CD4-positive, alpha-beta T cell (primary cell): ENCODE measurements around the gene E2F3. TPM values are rescaled to one million over a fixed set of nuclear protein-coding genes. Genes with fewer than 3 reads are reported as not detected.
"Not testable (repeated sequence)": the region's sequence is repeated elsewhere in the genome, so short reads cannot be mapped to it uniquely, and the experiment has no call there.

Experiments
- ATAC-seq: fragments of 200-7000 bp; cut with Tn5 transposase; one replicate; pipeline ENCODE4 v1.10.0; 2022; ENCODE audit warnings: mild to moderate bottlenecking; ENCODE audit not compliant: poor library complexity
- CTCF ChIA-PET: fragments of 350-600 bp; sonication (Branson Sonifier 250); formaldehyde crosslinking; loops from one replicate; lab custom pipeline; 2021; ENCODE audit warnings: antibody characterized with exemption, inconsistent platforms; lab: Charles Lee
- POLR2A ChIA-PET: fragments of 350-600 bp; sonication (Branson Sonifier 250); formaldehyde crosslinking; loops from one replicate; lab custom pipeline; 2021; ENCODE audit warnings: antibody characterized with exemption, inconsistent platforms; lab: Charles Lee
- DNase-seq, 14 experiments: peaks; one replicate each; pipeline ENCODE4 v3.0.0-alpha.2; 2013 to 2020; ENCODE audit warnings: mixed read lengths in 2 of 14
- H3K27ac ChIP-seq, 2 donors: one replicate each; pipeline versions ENCODE4 v1.5.1 to v1.7.0; 2013; ENCODE audit warnings: low read length in 2 of 2, low read depth in 1 of 2, mild to moderate bottlenecking in 1 of 2
- H3K27me3 ChIP-seq, 2 experiments: 1 replicate in 1 of 2; 2 replicates in 1 of 2; pipeline versions ENCODE4 v1.6.1 to v1.7.0; 2013; ENCODE audit warnings: low read length in 2 of 2, control low read depth in 1 of 2, mild to moderate bottlenecking in 1 of 2, moderate library complexity in 1 of 2; ENCODE audit not compliant: insufficient read depth in 2 of 2, control insufficient read depth in 1 of 2
- H3K36me3 ChIP-seq: one replicate; pipeline ENCODE4 v1.6.1; 2013; ENCODE audit warnings: low read length, control low read depth; ENCODE audit not compliant: insufficient read depth
- H3K4me1 ChIP-seq: one replicate; pipeline ENCODE4 v1.6.1; 2013; ENCODE audit warnings: low read length, control low read depth; ENCODE audit not compliant: insufficient read depth
- H3K4me3 ChIP-seq: one replicate; pipeline ENCODE4 v1.5.1; 2013; ENCODE audit warnings: mild to moderate bottlenecking, low read length, moderate library complexity
- H3K9me3 ChIP-seq, 2 experiments: 1 replicate in 1 of 2; 2 replicates in 1 of 2; pipeline versions ENCODE4 v1.6.1 to v1.7.0; 2013; ENCODE audit warnings: low read length in 2 of 2, mild to moderate bottlenecking in 2 of 2, control low read depth in 1 of 2, moderate library complexity in 1 of 2; ENCODE audit not compliant: control insufficient read depth in 1 of 2, insufficient read depth in 1 of 2
- H3K27ac Mint-ChIP-seq: one replicate; pipeline ENCODE4 v1.8.0; 2020; ENCODE audit warnings: mixed read lengths
- H3K27me3 Mint-ChIP-seq: one replicate; pipeline ENCODE4 v1.8.0; 2021; ENCODE audit warnings: mixed read lengths
- H3K36me3 Mint-ChIP-seq: one replicate; pipeline ENCODE4 v1.8.0; 2021; ENCODE audit warnings: low read depth, mixed read lengths
- H3K4me1 Mint-ChIP-seq: one replicate; pipeline ENCODE4 v1.8.0; 2021; ENCODE audit warnings: low read depth, mixed read lengths
- H3K4me3 Mint-ChIP-seq: one replicate; pipeline ENCODE4 v1.8.0; 2020; ENCODE audit warnings: mild to moderate bottlenecking, mixed read lengths
- H3K9me3 Mint-ChIP-seq: one replicate; pipeline ENCODE4 v1.8.0; 2020; ENCODE audit warnings: mixed read lengths
- intact Hi-C, 2 experiments: fragments of 100-400 bp; cut with DNase I in 1 of 2; cut with micrococcal nuclease in 1 of 2; formaldehyde crosslinking; loops; one replicate each; pipeline versions ENCODE4 v1.15.1 to v1.9.0; 2023 to 2025; cut with DNase I, micrococcal nuclease
- total RNA-seq, 174 experiments: library from RNA in 2 of 174; stranded (reverse) in 2 of 174; gene quantifications; one replicate each; pipeline ENCODE4 v1.2.3 and lab custom pipeline; 2021 to 2026
- TF ChIP-seq, protein P1 (sequence below): fragments of 200-600 bp; IDR thresholded peaks from one replicate; pipeline ENCODE4 v1.8.0; 2022; ENCODE audit warnings: antibody characterized with exemption, mild to moderate bottlenecking

E2F3 gene
- total RNA-seq, 2 experiments from 2014 or later: 2.7 to 2.9 TPM

DNA sequence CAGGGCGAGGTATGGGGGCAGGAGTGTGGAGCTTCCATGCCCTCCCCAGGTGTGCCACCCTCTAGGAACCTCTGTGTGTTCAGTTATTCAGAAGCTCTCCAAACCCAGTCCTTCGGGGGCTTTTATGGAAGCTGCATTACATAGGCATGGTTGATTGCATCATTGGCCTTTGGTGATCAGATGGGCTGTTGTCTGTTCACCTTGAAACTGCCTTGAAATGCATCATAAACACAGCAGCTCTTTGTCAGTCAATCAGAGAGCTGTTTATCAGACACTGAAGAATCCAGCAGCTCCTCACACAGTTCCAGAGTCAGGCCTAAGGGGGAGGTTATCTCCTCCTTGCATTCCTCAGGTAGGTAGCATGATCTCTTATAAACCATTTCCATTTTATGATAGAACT is 62.4 kb downstream of the E2F3 start:
- TF ChIP-seq, protein P1, sequence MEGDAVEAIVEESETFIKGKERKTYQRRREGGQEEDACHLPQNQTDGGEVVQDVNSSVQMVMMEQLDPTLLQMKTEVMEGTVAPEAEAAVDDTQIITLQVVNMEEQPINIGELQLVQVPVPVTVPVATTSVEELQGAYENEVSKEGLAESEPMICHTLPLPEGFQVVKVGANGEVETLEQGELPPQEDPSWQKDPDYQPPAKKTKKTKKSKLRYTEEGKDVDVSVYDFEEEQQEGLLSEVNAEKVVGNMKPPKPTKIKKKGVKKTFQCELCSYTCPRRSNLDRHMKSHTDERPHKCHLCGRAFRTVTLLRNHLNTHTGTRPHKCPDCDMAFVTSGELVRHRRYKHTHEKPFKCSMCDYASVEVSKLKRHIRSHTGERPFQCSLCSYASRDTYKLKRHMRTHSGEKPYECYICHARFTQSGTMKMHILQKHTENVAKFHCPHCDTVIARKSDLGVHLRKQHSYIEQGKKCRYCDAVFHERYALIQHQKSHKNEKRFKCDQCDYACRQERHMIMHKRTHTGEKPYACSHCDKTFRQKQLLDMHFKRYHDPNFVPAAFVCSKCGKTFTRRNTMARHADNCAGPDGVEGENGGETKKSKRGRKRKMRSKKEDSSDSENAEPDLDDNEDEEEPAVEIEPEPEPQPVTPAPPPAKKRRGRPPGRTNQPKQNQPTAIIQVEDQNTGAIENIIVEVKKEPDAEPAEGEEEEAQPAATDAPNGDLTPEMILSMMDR: no peak
- Mint-ChIP-seq H3K9me3 (no peaks in the 10 kb centered on the region), H3K4me1 (peaks cover 6% of the 10 kb centered on the region), H3K27ac (no peak overlapping the region), H3K4me3 (no peak overlapping the region), H3K27me3 (no peaks in the 10 kb centered on the region), H3K36me3 (peaks cover 22% of the 10 kb centered on the region)
- Histone ChIP-seq H3K27ac (no peak overlapping the region), H3K9me3 (no peaks in the 10 kb centered on the region), H3K27me3 (no peaks in the 10 kb centered on the region), H3K4me1 (no peaks in the 10 kb centered on the region), H3K4me3 (no peak overlapping the region), H3K36me3 (no peaks in the 10 kb centered on the region)
- DNase-seq (no peak), ATAC-seq (no peak)
- CTCF ChIA-PET: no interaction called here
- intact Hi-C loops: no loop called here
- POLR2A ChIA-PET: interaction anchor here (1.4 kb wide), 1 partner anchor 144 kb away, joined by 4 read pairs; no protein-coding TSS in a partner anchor

DNA sequence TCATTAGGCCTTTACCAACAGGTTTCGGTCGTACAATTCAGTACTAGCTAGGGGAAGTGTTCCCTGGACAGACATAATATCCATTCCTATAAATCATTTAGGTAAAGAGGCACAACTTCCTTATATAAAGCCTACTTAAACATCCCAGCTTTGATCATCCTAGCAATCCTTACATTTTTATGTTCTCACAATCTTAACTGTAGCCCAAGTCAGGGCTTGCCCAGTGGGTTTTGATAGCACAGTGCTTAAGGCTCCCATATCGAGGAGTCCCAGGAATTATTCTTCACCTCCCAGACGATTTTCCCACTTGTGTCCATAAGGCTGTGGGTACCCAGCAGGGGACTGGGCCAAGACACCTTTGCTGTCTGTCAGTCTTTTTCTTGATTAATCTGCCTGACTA is 63.2 kb downstream of the E2F3 start:
- ChIA-PET POLR2A (interaction anchor here (1.4 kb wide), 1 partner anchor 145 kb away, joined by 4 read pairs; no protein-coding TSS in a partner anchor), CTCF (no interaction called here)
- no peak overlapping the region for H3K4me3 Mint-ChIP-seq
- no peak overlapping the region for H3K27ac ChIP-seq
- no peaks in the 10 kb centered on the region for H3K36me3 ChIP-seq
- intact Hi-C loops: no loop called here
- no peaks in the 10 kb centered on the region for H3K27me3 Mint-ChIP-seq
- no peak for DNase-seq
- H3K4me3 ChIP-seq: no peak overlapping the region
- H3K9me3 Mint-ChIP-seq: no peaks in the 10 kb centered on the region
- no peak overlapping the region for H3K27ac Mint-ChIP-seq
- TF ChIP-seq, protein P1: no peak
- ATAC-seq: no peak
- peaks cover 20% of the 10 kb centered on the region for H3K36me3 Mint-ChIP-seq
- no peaks in the 10 kb centered on the region for H3K27me3 ChIP-seq
- H3K4me1 Mint-ChIP-seq: peaks cover 6% of the 10 kb centered on the region
- no peaks in the 10 kb centered on the region for H3K9me3 ChIP-seq
- H3K4me1 ChIP-seq: no peaks in the 10 kb centered on the region

DNA sequence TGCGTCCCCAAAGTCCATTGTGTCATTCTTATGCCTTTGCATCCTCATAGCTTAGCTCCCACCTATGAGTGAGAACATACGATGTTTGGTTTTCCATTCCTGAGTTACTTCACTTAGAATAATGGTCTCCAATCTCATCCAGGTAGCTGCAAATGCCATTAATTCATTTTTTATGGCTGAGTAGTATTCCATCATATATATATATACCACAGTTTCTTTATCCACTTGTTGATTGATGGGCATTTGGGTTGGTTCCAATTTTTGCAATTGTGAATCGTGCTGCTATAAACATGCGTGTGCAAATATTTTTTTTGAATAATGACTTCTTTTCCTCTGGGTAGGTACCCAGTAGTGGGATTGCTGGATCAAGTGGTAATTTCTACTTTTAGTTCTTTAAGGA is 63.9 kb downstream of the E2F3 start:
- H3K4me1 ChIP-seq, H3K27me3 ChIP-seq, H3K4me3 ChIP-seq, POLR2A ChIA-PET, ATAC-seq, H3K4me3 Mint-ChIP-seq, CTCF ChIA-PET, H3K9me3 Mint-ChIP-seq, H3K27me3 Mint-ChIP-seq, DNase-seq, H3K27ac ChIP-seq, H3K4me1 Mint-ChIP-seq, H3K27ac Mint-ChIP-seq, H3K36me3 ChIP-seq, intact Hi-C loops, H3K9me3 ChIP-seq: not testable (repeated sequence)
- peaks cover 15% of the 10 kb centered on the region for H3K36me3 Mint-ChIP-seq

DNA sequence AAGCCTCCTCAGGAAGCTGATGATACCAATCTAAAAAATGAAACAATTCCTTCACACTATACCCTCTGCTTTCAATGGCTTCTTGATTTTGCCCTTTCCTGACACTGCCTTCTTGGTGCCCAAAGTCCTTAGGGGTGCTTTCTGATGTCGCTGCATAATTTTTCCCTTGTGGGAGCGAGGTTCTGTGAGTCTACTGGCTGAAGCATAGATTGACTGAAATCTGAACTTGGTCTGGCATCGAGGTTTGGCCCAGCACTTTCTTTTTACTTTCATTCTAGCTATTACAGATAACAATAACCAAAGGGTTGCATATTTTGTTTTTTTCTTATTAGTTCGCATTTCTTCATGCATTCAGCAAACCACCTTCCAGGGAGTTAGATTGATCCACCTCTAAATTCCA is 65.8 kb downstream of the E2F3 start:
- H3K27ac ChIP-seq: no peak overlapping the region
- no peak for DNase-seq
- Mint-ChIP-seq H3K4me1 (peaks cover 6% of the 10 kb centered on the region), H3K4me3 (no peak overlapping the region), H3K27me3 (no peaks in the 10 kb centered on the region), H3K36me3 (peaks cover 8% of the 10 kb centered on the region), H3K9me3 (no peaks in the 10 kb centered on the region), H3K27ac (no peak overlapping the region)
- no peaks in the 10 kb centered on the region for H3K36me3 ChIP-seq
- ATAC-seq: no peak
- ChIA-PET CTCF (no interaction called here), POLR2A (no interaction called here)
- no peaks in the 10 kb centered on the region for H3K4me1 ChIP-seq
- TF ChIP-seq, protein P1: no peak
- no peak overlapping the region for H3K4me3 ChIP-seq
- H3K27me3 ChIP-seq: no peaks in the 10 kb centered on the region
- H3K9me3 ChIP-seq: no peaks in the 10 kb centered on the region
- intact Hi-C loops: no loop called here
